ENCODE results near the gene ZNF668.

The ZNF668 gene

DNA sequence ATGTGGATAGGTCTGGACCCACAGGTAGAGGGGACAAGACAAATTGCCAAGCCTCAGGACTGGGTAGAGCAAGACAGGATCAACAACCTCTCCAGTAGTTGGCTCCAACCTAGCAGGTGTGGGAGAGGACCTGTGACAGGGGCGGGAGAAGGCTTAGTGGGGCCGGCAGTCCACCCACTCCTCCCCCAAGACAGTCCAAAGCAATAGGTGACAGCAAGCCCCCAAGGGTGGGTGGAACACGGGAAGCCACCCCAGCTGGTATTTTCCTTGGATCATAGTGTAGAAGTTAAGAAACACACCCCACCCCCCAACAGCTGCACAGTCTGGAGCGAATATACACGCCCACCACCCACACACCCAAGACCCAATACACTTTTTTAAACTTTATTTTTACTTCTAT is 44.8 kb downstream of the ZNF668 start:
- WGBS: no CpG with 5 or more reads among the region's 5 CpGs
- no peak overlapping the region for H2AK5ac ChIP-seq (ENCODE audit: low read length, severe bottlenecking)
- H3K4ac ChIP-seq (ENCODE audit: low read depth in 1 of 2, low read length in 2 of 2): no peak overlapping the region
- peak overlapping the region; percentile 26 for H2BK5ac ChIP-seq (ENCODE audit: low read depth, low read length, poor library complexity, severe bottlenecking)
- DNase-seq: no peak
- H3K36me3 ChIP-seq (ENCODE audit: control insufficient read depth in 1 of 2, insufficient read depth in 2 of 2, low read depth in 1 of 2, low read length in 2 of 2): peaks cover 0 to under 1% of the 10 kb centered on the region in 2 experiments
- H2AFZ ChIP-seq (ENCODE audit: low read depth, low read length): no peak overlapping the region
- no peak overlapping the region for H3K9ac ChIP-seq (ENCODE audit: low read length)
- no peaks in the 10 kb centered on the region for H3K27me3 ChIP-seq (ENCODE audit: control insufficient read depth in 1 of 2, insufficient read depth in 1 of 2, low read length in 2 of 2)
- peaks cover 3% of the 10 kb centered on the region for H3K79me1 ChIP-seq (replicated peaks; ENCODE audit: low read length, poor library complexity, severe bottlenecking)
- no peak overlapping the region for H2BK120ac ChIP-seq (ENCODE audit: low read depth, low read length)
- no peak overlapping the region for H3K27ac ChIP-seq (ENCODE audit: low read length, poor library complexity, severe bottlenecking)
- H3K9me3 ChIP-seq (ENCODE audit: control insufficient read depth, low read length): no peaks in the 10 kb centered on the region
- H3K18ac ChIP-seq (ENCODE audit: low read depth in 1 of 2, low read length in 2 of 2): no peak overlapping the region
- peak overlapping the region; percentile 68 for H2BK15ac ChIP-seq (ENCODE audit: low read depth, poor library complexity, severe bottlenecking)
- no peak overlapping the region for H4K91ac ChIP-seq (ENCODE audit: low read length)
- H3K4me2 ChIP-seq (ENCODE audit: low read length, poor library complexity, severe bottlenecking): no peak overlapping the region
- no peak overlapping the region for H3K14ac ChIP-seq (ENCODE audit: low read length in 2 of 2)
- peaks cover 1% of the 10 kb centered on the region for H3K4me1 ChIP-seq (ENCODE audit: control insufficient read depth, insufficient read depth, low read depth, low read length)
- H3K4me3 ChIP-seq (ENCODE audit: insufficient read depth in 1 of 2, low read depth in 1 of 2, low read length in 2 of 2): no peak overlapping the region
- no peak overlapping the region for H3K23ac ChIP-seq (ENCODE audit: low read length in 2 of 2)
- H2BK12ac ChIP-seq (ENCODE audit: low read length in 2 of 2): no peak overlapping the region
- H4K8ac ChIP-seq (ENCODE audit: low read length): no peak overlapping the region

DNA sequence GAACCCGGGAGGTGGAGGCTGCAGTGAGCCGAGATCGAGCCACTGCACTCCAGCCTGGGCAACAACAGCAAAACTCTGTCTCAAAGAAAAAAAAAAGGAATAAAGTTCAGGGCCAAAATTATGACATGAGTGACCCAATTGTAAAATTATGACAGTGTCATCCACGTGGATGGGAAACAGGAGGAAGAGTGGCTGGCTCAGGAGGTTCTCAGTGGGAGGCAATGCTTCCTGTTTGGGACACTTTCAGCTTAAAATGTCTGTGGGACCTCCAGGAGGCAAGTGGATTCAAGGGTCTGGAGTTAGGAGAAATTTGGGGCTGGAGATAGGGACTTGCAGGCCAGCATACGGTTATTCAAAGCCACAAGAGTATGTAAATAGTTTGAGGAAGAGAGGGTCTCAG is 48.7 kb downstream of the ZNF668 start:
- H2BK5ac ChIP-seq (ENCODE audit: low read depth, low read length, poor library complexity, severe bottlenecking): no peak overlapping the region
- no peak overlapping the region for H3K4ac ChIP-seq (ENCODE audit: low read depth in 1 of 2, low read length in 2 of 2)
- no peak overlapping the region for H2AFZ ChIP-seq (ENCODE audit: low read depth, low read length)
- 78% methylated on average over 2 of the region's 5 CpGs for WGBS
- DNase-seq: no peak
- no peaks in the 10 kb centered on the region for H3K79me1 ChIP-seq (replicated peaks; ENCODE audit: low read length, poor library complexity, severe bottlenecking)
- no peak overlapping the region for H3K4me3 ChIP-seq (ENCODE audit: insufficient read depth in 1 of 2, low read depth in 1 of 2, low read length in 2 of 2)
- no peak overlapping the region for H3K27ac ChIP-seq (ENCODE audit: low read length, poor library complexity, severe bottlenecking)
- H3K27me3 ChIP-seq (ENCODE audit: control insufficient read depth in 1 of 2, insufficient read depth in 1 of 2, low read length in 2 of 2): no peaks in the 10 kb centered on the region
- no peak overlapping the region for H3K9ac ChIP-seq (ENCODE audit: low read length)
- no peak overlapping the region for H3K18ac ChIP-seq (ENCODE audit: low read depth in 1 of 2, low read length in 2 of 2)
- no peak overlapping the region for H2BK15ac ChIP-seq (ENCODE audit: low read depth, poor library complexity, severe bottlenecking)
- no peak overlapping the region for H4K91ac ChIP-seq (ENCODE audit: low read length)
- no peak overlapping the region for H2AK5ac ChIP-seq (ENCODE audit: low read length, severe bottlenecking)
- H3K9me3 ChIP-seq (ENCODE audit: control insufficient read depth, low read length): no peaks in the 10 kb centered on the region
- H2BK120ac ChIP-seq (ENCODE audit: low read depth, low read length): no peak overlapping the region
- H3K4me1 ChIP-seq (ENCODE audit: control insufficient read depth, insufficient read depth, low read depth, low read length): no peaks in the 10 kb centered on the region
- no peak overlapping the region for H4K8ac ChIP-seq (ENCODE audit: low read length)
- H2BK12ac ChIP-seq (ENCODE audit: low read length in 2 of 2): no peak overlapping the region
- H3K23ac ChIP-seq (ENCODE audit: low read length in 2 of 2): no peak overlapping the region
- no peak overlapping the region for H3K14ac ChIP-seq (ENCODE audit: low read length in 2 of 2)
- no peaks in the 10 kb centered on the region for H3K36me3 ChIP-seq (ENCODE audit: control insufficient read depth in 1 of 2, insufficient read depth in 2 of 2, low read depth in 1 of 2, low read length in 2 of 2)
- H3K4me2 ChIP-seq (ENCODE audit: low read length, poor library complexity, severe bottlenecking): no peak overlapping the region

DNA sequence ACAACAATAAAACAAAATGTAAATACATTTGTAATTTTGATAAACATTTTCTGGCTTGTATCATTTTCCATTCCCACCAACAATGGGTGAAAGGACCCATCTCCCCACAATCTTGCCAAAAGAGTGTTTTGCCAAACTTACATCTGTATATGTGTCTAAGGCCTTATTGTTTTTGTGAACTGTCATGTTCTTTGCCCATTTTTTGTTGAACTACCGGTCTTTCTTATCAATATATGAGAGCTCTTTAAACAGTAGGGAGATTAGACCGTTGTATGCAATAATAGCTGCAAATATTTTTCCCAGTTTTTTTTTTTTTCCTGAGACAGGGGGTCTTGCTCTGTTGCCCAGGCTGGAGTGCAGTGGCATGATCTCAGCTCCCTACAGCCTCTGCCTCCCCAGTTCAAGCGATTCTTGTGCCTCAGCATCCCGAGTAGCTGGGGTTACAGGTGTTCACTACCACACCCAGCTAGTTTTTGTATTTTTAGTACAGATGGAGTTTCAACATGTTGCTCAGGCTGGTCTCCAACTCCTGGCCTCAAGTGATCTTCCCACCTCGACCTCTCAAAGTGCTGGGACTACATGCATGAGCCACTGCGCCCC is 50.3 kb downstream of the ZNF668 start:
- no peak overlapping the region for H3K27ac ChIP-seq (ENCODE audit: low read length, poor library complexity, severe bottlenecking)

DNA sequence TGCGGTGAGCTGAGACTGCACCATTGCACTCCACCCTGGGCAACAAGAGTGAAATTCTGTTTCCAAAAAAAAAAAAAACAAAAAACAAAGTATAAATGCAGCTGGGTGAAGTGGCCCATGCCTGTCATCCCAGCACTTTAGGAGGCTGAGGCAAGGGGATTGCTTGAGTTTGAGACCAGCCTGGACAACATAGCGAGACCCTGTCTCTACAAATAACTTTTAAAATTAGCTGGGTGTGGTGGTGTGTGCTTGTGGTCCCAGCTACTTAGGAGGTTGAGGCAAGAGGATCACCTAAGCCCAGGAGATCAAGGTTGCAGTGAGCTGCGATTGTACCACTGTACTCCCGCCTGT is 50.8 kb downstream of the ZNF668 start:
- Histone ChIP-seq H2BK5ac (ENCODE audit: low read depth, low read length, poor library complexity, severe bottlenecking) (no peak overlapping the region), H2AFZ (ENCODE audit: low read depth, low read length) (no peak overlapping the region), H3K27ac (ENCODE audit: low read length, poor library complexity, severe bottlenecking) (no peak overlapping the region), H4K8ac (ENCODE audit: low read length) (no peak overlapping the region), H2BK12ac (ENCODE audit: low read length in 2 of 2) (no peak overlapping the region), H3K4me3 (ENCODE audit: insufficient read depth in 1 of 2, low read depth in 1 of 2, low read length in 2 of 2) (no peak overlapping the region), H2AK5ac (ENCODE audit: low read length, severe bottlenecking) (no peak overlapping the region), H3K18ac (ENCODE audit: low read depth in 1 of 2, low read length in 2 of 2) (no peak overlapping the region), H3K23ac (ENCODE audit: low read length in 2 of 2) (no peak overlapping the region), H3K4ac (ENCODE audit: low read depth in 1 of 2, low read length in 2 of 2) (no peak overlapping the region), H3K79me1 (replicated peaks; ENCODE audit: low read length, poor library complexity, severe bottlenecking) (no peaks in the 10 kb centered on the region), H2BK120ac (ENCODE audit: low read depth, low read length) (no peak overlapping the region), H3K14ac (ENCODE audit: low read length in 2 of 2) (no peak overlapping the region), H3K4me2 (ENCODE audit: low read length, poor library complexity, severe bottlenecking) (no peak overlapping the region), H3K4me1 (ENCODE audit: control insufficient read depth, insufficient read depth, low read depth, low read length) (no peaks in the 10 kb centered on the region), H3K9ac (ENCODE audit: low read length) (no peak overlapping the region), H4K91ac (ENCODE audit: low read length) (no peak overlapping the region), H2BK15ac (ENCODE audit: low read depth, poor library complexity, severe bottlenecking) (no peak overlapping the region), H3K36me3 (ENCODE audit: control insufficient read depth in 1 of 2, insufficient read depth in 2 of 2, low read depth in 1 of 2, low read length in 2 of 2) (no peaks in the 10 kb centered on the region), H3K27me3 (ENCODE audit: control insufficient read depth in 1 of 2, insufficient read depth in 1 of 2, low read length in 2 of 2) (no peaks in the 10 kb centered on the region), H3K9me3 (ENCODE audit: control insufficient read depth, low read length) (no peaks in the 10 kb centered on the region)
- whole genome bisulfite sequencing: 50% methylated on average over 1 of the region's 4 CpGs
- DNase-seq: no peak

More for the DNA sequence above, 50.3 kb downstream of the ZNF668 start:
- no peaks in the 10 kb centered on the region for H3K79me1 ChIP-seq (replicated peaks; ENCODE audit: low read length, poor library complexity, severe bottlenecking)
- H3K23ac ChIP-seq (ENCODE audit: low read length in 2 of 2): no peak overlapping the region
- no peaks in the 10 kb centered on the region for H3K9me3 ChIP-seq (ENCODE audit: control insufficient read depth, low read length)
- H3K14ac ChIP-seq (ENCODE audit: low read length in 2 of 2): no peak overlapping the region
- no peak overlapping the region for H3K18ac ChIP-seq (ENCODE audit: low read depth in 1 of 2, low read length in 2 of 2)
- 89% methylated on average over 4 of the region's 6 CpGs for WGBS
- no peak overlapping the region for H3K9ac ChIP-seq (ENCODE audit: low read length)
- H2BK120ac ChIP-seq (ENCODE audit: low read depth, low read length): no peak overlapping the region
- H3K36me3 ChIP-seq (ENCODE audit: control insufficient read depth in 1 of 2, insufficient read depth in 2 of 2, low read depth in 1 of 2, low read length in 2 of 2): no peaks in the 10 kb centered on the region
- no peak overlapping the region for H4K91ac ChIP-seq (ENCODE audit: low read length)
- H2BK12ac ChIP-seq (ENCODE audit: low read length in 2 of 2): no peak overlapping the region
- no peak overlapping the region for H3K4me2 ChIP-seq (ENCODE audit: low read length, poor library complexity, severe bottlenecking)
- no peak overlapping the region for H2AFZ ChIP-seq (ENCODE audit: low read depth, low read length)
- no peak overlapping the region for H3K4me3 ChIP-seq (ENCODE audit: insufficient read depth in 1 of 2, low read depth in 1 of 2, low read length in 2 of 2)
- no peak overlapping the region for H2BK5ac ChIP-seq (ENCODE audit: low read depth, low read length, poor library complexity, severe bottlenecking)
- no peak overlapping the region for H2AK5ac ChIP-seq (ENCODE audit: low read length, severe bottlenecking)
- H3K4me1 ChIP-seq (ENCODE audit: control insufficient read depth, insufficient read depth, low read depth, low read length): no peaks in the 10 kb centered on the region
- H2BK15ac ChIP-seq (ENCODE audit: low read depth, poor library complexity, severe bottlenecking): no peak overlapping the region
- H3K4ac ChIP-seq (ENCODE audit: low read depth in 1 of 2, low read length in 2 of 2): no peak overlapping the region
- no peak overlapping the region for H4K8ac ChIP-seq (ENCODE audit: low read length)
- DNase-seq: no peak
- no peaks in the 10 kb centered on the region for H3K27me3 ChIP-seq (ENCODE audit: control insufficient read depth in 1 of 2, insufficient read depth in 1 of 2, low read length in 2 of 2)
